NCI-H2227 (cell line): ENCODE measurements around the gene SUN5.

Experiments used
- DNase-seq: peaks from one replicate; lab custom pipeline; 2025; ENCODE audit not compliant: unreplicated experiment; lab: John Stamatoyannopoulos, UW

SUN5 gene

GRCh38 chr20:33014336-33015113, 10.3 kb upstream of the SUN5 start:
- DNase-seq: no peak

GRCh38 chr20:33013701-33014326, 9.6 kb upstream of the SUN5 start:
- no peak for DNase-seq

GRCh38 chr20:33012327-33013189, 8.3 kb upstream of the SUN5 start:
- DNase-seq: no peak

GRCh38 chr20:33010674-33011449, 6.6 kb upstream of the SUN5 start:
- no peak for DNase-seq

- no peak for DNase-seq
Measured at GRCh38 chr20:33010133-33010504, 5.9 kb upstream of the SUN5 start.

GRCh38 chr20:33009214-33010132, 5.2 kb upstream of the SUN5 start:
- DNase-seq: no peak

- DNase-seq: no peak
Measured at GRCh38 chr20:33008336-33009213, 4.3 kb upstream of the SUN5 start.

GRCh38 chr20:33007376-33008335, 3.4 kb upstream of the SUN5 start, which contains the start of gene BPIFB2:
TSS of gene BPIFB2 (plus strand) at chr20:33007704. CDS start at chr20:33008575, 871 bp downstream.
- no peak for DNase-seq

GRCh38 chr20:33006776-33007375, 2.6 kb upstream of the SUN5 start:
- no peak for DNase-seq

- DNase-seq: no peak
Measured at GRCh38 chr20:33005908-33006775, 1.9 kb upstream of the SUN5 start.

- DNase-seq: no peak
Measured at GRCh38 chr20:33005132-33005566, 916 bp upstream of the SUN5 start.

GRCh38 chr20:33002087-33002808, 2.0 kb downstream of the SUN5 start:
- DNase-seq: no peak

GRCh38 chr20:33000802-33001466, 3.3 kb downstream of the SUN5 start:
- no peak for DNase-seq

GRCh38 chr20:32999603-33000250, 4.5 kb downstream of the SUN5 start:
- DNase-seq: no peak

GRCh38 chr20:32997431-32997830, 6.8 kb downstream of the SUN5 start:
- DNase-seq: no peak
